Measurements from ENCODE around the gene PPM1J. TPM values are rescaled to one million over a fixed set of nuclear protein-coding genes. Genes with fewer than 3 reads are reported as not detected.

The PPM1J gene
- total and polyA plus RNA-seq, 2 of the 8 experiments (the other 6 are each of a cell fraction or from before 2014, with no cell fraction given), result 19.4 to 31.6 TPM

GRCh38 chr1:112737573-112737972, 22.4 kb upstream of the PPM1J start:
- no peak for FAIRE-seq
- no peaks in the 10 kb centered on the region for H4K20me1 ChIP-seq (replicated peaks in 1 of 2; ENCODE audit: control insufficient read depth in 1 of 2, insufficient read depth in 2 of 2, low read length in 2 of 2)

More at GRCh38 chr1:112737573-112737972, 22.4 kb upstream of the PPM1J start:
- H3K23ac ChIP-seq (ENCODE audit: insufficient read length), result no peak overlapping the region
- H3K9me3 ChIP-seq (ENCODE audit: insufficient read depth in 2 of 2, low read depth in 1 of 2, low read length in 1 of 2), result no peaks in the 10 kb centered on the region; a peak in 1 of 4 replicates
- no peak overlapping the region for H3K4ac ChIP-seq (replicated peaks; ENCODE audit: insufficient read length, low read depth, low read length)
- no peaks in the 10 kb centered on the region; the same call in 1 of the 2 replicates for H3K23me2 ChIP-seq (ENCODE audit: low read depth, low read length)
- H3K27ac ChIP-seq (ENCODE audit: low read depth, low read length), result no peak overlapping the region
- H3K4me2 ChIP-seq (ENCODE audit: insufficient read depth in 1 of 2, low read depth in 2 of 2, low read length in 2 of 2), result no peak overlapping the region
- 92% methylated on average over 3 of the region's 3 CpGs; no CpG with 5 or more reads in 1 of the 2 experiments for WGBS, 2 experiments (ENCODE audit: extremely low coverage in 1 of 2, insufficient coverage in 1 of 2, insufficient read length in 1 of 2, insufficient replicate concordance in 2 of 2, low coverage in 1 of 2, low lambda C conversion rate in 2 of 2, missing lambda C conversion rate in 1 of 2)
- no peaks in the 10 kb centered on the region for H3K36me3 ChIP-seq (ENCODE audit: control insufficient read depth in 2 of 4, insufficient read depth in 4 of 4, low read length in 3 of 4)
- no peak overlapping the region for H3K14ac ChIP-seq (ENCODE audit: insufficient read length)
- H3K4me1 ChIP-seq (replicated peaks in 1 of 4; ENCODE audit: control insufficient read depth in 3 of 4, insufficient read depth in 4 of 4, low read length in 3 of 4), result peaks cover 0 to 2% (median 0%) of the 10 kb centered on the region in 4 experiments; a peak in 1 of 7 replicates
- H2AFZ ChIP-seq (ENCODE audit: low read length), result no peak overlapping the region
- no peak for DNase-seq (ENCODE audit: low read depth in 1 of 2, low spot score in 2 of 2)
- peak overlapping the region; percentile 42; the same call in 1 of the 2 replicates for H2BK12ac ChIP-seq (ENCODE audit: low read depth, low read length)
- POLR2A ChIA-PET (ENCODE audit: partially characterized antibody), result no interaction called here
- no peak overlapping the region for H3K56ac ChIP-seq (replicated peaks; ENCODE audit: insufficient read length, low read depth, low read length)
- H3K79me1 ChIP-seq (ENCODE audit: low read depth, low read length), result no peaks in the 10 kb centered on the region
- H2BK5ac ChIP-seq (ENCODE audit: low read depth, low read length), result no peak overlapping the region
- no peak overlapping the region for H2BK20ac ChIP-seq (ENCODE audit: low read length)
- H4K91ac ChIP-seq (replicated peaks; ENCODE audit: insufficient read length, low read length), result no peak overlapping the region
- H2BK15ac ChIP-seq (ENCODE audit: low read length), result no peak overlapping the region
- TF ChIP-seq CTCF (IDR thresholded peaks at IDR 0.05; ENCODE audit: control extremely low read depth in 1 of 3, insufficient read depth in 1 of 3, low read depth in 1 of 3, low read length in 3 of 3) (peak in 1 of 3 experiments; percentile 17; a peak in 1 of 4 replicates), RAD21 (IDR thresholded peaks at IDR 0.05 in 1 of 2, conservative IDR thresholded peaks at IDR 0.05 in 1 of 2; ENCODE audit: low read depth in 2 of 2, low read length in 2 of 2) (peak; percentile 27 to 48; a peak in 2 of 4 replicates), SIN3A (conservative IDR thresholded peaks at IDR 0.05 in 1 of 2, IDR thresholded peaks at IDR 0.05 in 1 of 2; ENCODE audit: low read depth in 1 of 2, low read length in 2 of 2) (no peak)
- H3K79me2 ChIP-seq (ENCODE audit: control insufficient read depth in 1 of 2, insufficient read depth in 2 of 2, low read length in 2 of 2), result no peaks in the 10 kb centered on the region
- H2BK120ac ChIP-seq (replicated peaks; ENCODE audit: low read depth, low read length), result no peak overlapping the region
- no peak overlapping the region for H4K5ac ChIP-seq (ENCODE audit: insufficient read length, low read depth, low read length)
- peaks cover 0 to 5% (median 3%) of the 10 kb centered on the region in 4 experiments; a peak in 4 of 7 replicates for H3K27me3 ChIP-seq (replicated peaks in 1 of 4; ENCODE audit: control insufficient read depth in 3 of 4, extremely low read depth in 1 of 4, insufficient read depth in 3 of 4, low read length in 3 of 4)
- CTCF ChIA-PET (ENCODE audit: partially characterized antibody), result interaction anchor here (1.0 to 3.1 kb wide), 4 partner anchors 12 to 67 kb away, joined by 4 to 17 read pairs (median 6); partner anchors contain the start of gene PPM1J
- H3K9ac ChIP-seq (replicated peaks in 1 of 4; ENCODE audit: extremely low read depth in 1 of 4, low read depth in 3 of 4, low read length in 3 of 4), result no peak overlapping the region
- H3K18ac ChIP-seq (ENCODE audit: extremely low read depth, low read length), result no peak overlapping the region
- H3K4me3 ChIP-seq (ENCODE audit: extremely low read depth in 1 of 4, insufficient read depth in 2 of 4, low read depth in 3 of 4, low read length in 4 of 4), result no peak overlapping the region
- no peak overlapping the region for H2AK5ac ChIP-seq (ENCODE audit: low read depth, low read length)
- H4K8ac ChIP-seq (ENCODE audit: extremely low read depth, insufficient read depth, low read length), result no peak overlapping the region

Measured in H1 (cell line).